Erythroblast (primary cell): ENCODE results near the gene SPIB.

Experiments used
- GATA1 ChIP-seq: IDR thresholded peaks from 2 replicates; pipeline ENCODE4 v1.6.1; 2011; ENCODE audit warnings: low read depth, mild to moderate bottlenecking, control low read depth, low read length, moderate library complexity
- POLR2A ChIP-seq: IDR thresholded peaks from 2 replicates; pipeline ENCODE4 v1.6.1; 2011; ENCODE audit warnings: mild to moderate bottlenecking, low read length

DNA sequence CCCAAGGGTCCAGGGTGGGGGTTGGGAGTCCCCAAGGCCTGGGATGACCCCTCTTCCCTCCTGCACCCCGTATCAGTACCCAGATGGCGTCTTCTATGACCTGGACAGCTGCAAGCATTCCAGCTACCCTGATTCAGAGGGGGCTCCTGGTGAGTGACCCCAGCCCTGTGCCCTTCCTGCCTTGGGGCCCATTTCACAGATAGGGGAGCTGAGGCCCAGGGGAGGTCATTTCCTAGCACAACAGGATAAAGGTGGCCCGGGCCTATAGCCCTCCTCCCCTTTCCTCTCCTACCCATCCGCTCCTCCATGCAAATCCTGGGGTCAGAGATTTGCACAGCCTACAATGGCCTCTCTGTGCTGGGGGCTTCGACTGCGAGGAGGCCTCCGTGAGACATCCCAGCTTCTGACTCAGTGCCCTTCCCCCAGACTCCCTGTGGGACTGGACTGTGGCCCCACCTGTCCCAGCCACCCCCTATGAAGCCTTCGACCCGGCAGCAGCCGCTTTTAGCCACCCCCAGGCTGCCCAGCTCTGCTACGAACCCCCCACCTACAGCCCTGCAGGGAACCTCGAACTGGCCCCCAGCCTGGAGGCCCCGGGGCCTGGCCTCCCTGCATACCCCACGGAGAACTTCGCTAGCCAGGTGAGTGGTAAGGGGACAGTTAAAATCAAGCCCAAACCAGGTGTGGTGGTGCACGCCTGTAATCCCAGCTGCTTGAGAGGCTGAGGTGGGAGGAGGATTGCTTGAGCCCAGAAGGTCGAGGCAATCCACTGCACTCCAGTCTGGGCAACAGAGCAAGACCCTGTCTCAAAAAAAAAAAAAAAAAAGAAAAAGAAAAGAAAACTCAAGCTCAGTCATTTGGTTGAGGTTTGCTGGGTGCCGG is 3.9 kb downstream of the SPIB start:
- TF ChIP-seq POLR2A: no peak
- no peak for TF ChIP-seq GATA1
